GM19455 (cell line): ENCODE measurements around the gene POU5F1.
"Not testable (repeated sequence)": the region's sequence is repeated elsewhere in the genome, so short reads cannot be mapped to it uniquely, and the experiment has no call there.

ENCODE experiments used
- ATAC-seq: cut with Tn5 transposase; IDR thresholded peaks from one replicate; pipeline ENCODE4 v1.9.1; 2021; ENCODE audit not compliant: unreplicated experiment

The POU5F1 gene

GRCh38 chr6:31192431-31193105 is 22.1 kb upstream of the POU5F1 start:
- not testable (repeated sequence) for ATAC-seq

- peak; percentile 65 for ATAC-seq
These were observed 20.0 kb upstream of the POU5F1 start for GRCh38 chr6:31190488-31190887.

- not testable (repeated sequence) for ATAC-seq
These were observed 18.7 kb upstream of the POU5F1 start for GRCh38 chr6:31189223-31189622.

- no peak for ATAC-seq
These were observed 17.3 kb upstream of the POU5F1 start for GRCh38 chr6:31187780-31188194.

GRCh38 chr6:31186052-31186734 is 15.7 kb upstream of the POU5F1 start:
- no peak for ATAC-seq

- not testable (repeated sequence) for ATAC-seq
These were observed 15.2 kb upstream of the POU5F1 start for GRCh38 chr6:31185695-31186051.

- not testable (repeated sequence) for ATAC-seq
These were observed 13.4 kb upstream of the POU5F1 start for GRCh38 chr6:31183859-31184258.

- not testable (repeated sequence) for ATAC-seq
These were observed 12.8 kb upstream of the POU5F1 start for GRCh38 chr6:31183287-31183686.

GRCh38 chr6:31180500-31180899 is 10.0 kb upstream of the POU5F1 start:
- ATAC-seq, result no peak

- ATAC-seq, result no peak
These were observed 9.4 kb upstream of the POU5F1 start for GRCh38 chr6:31179896-31180295.

- ATAC-seq, result no peak
These were observed 8.5 kb upstream of the POU5F1 start for GRCh38 chr6:31179042-31179386.

GRCh38 chr6:31178143-31179041 is 7.9 kb upstream of the POU5F1 start:
- no peak for ATAC-seq

- ATAC-seq, result no peak
These were observed 5.5 kb upstream of the POU5F1 start for GRCh38 chr6:31175971-31176370.

- ATAC-seq, result no peak
These were observed 3.9 kb upstream of the POU5F1 start for GRCh38 chr6:31174378-31174777.

- no peak for ATAC-seq
These were observed 2.9 kb upstream of the POU5F1 start for GRCh38 chr6:31173406-31173805.

GRCh38 chr6:31172973-31173384 is 2.5 kb upstream of the POU5F1 start:
- ATAC-seq, result no peak

- ATAC-seq, result no peak
These were observed 1.7 kb upstream of the POU5F1 start for GRCh38 chr6:31171931-31172905.

- no peak for ATAC-seq
These were observed 647 bp upstream of the POU5F1 start for GRCh38 chr6:31170987-31171671.

GRCh38 chr6:31169858-31170599 is 453 bp downstream of the POU5F1 start:
- not testable (repeated sequence) for ATAC-seq
